A549 (cell line): ENCODE data around the gene MYO9A. TPM values are rescaled to one million over a fixed set of nuclear protein-coding genes. Genes with fewer than 3 reads are reported as not detected.

Experiments
- ATAC-seq, 2 experiments: fragments of 200-7000 bp in 1 of 2; fragments of >200 bp in 1 of 2; cut with Nextera tagmentation in 1 of 2; cut with Tn5 transposase in 1 of 2; 3 replicates each; pipeline versions ENCODE4 v1.8.0 to v1.9.1; 2018 to 2020; ENCODE audit warnings: mild to moderate bottlenecking in 1 of 2, moderate library complexity in 1 of 2
- CTCF ChIA-PET: fragments of 300-600 bp; sonication (Branson Sonifier 250); formaldehyde crosslinking; extraction: SDS; loops from one replicate; lab custom pipeline; 2021; ENCODE audit warnings: antibody characterized with exemption, inconsistent platforms; lab: Yijun Ruan, JAX
- POLR2A ChIA-PET: fragments of 350-600 bp; formaldehyde crosslinking; extraction: SDS; loops from one replicate; lab custom pipeline; 2021; ENCODE audit warnings: antibody characterized with exemption, inconsistent platforms; lab: Yijun Ruan, JAX
- DNase-seq, 2 experiments: peaks; one replicate each; pipeline versions ENCODE4 v3.0.0 to v3.0.0-alpha.2; 2011 to 2016; ENCODE audit warnings: low read depth in 1 of 2, low spot score in 1 of 2
- FAIRE-seq: peaks from 2 replicates; lab custom pipeline; 2011; peaks lifted over from hg19 to GRCh38; lab: Jason Lieb, UNC
- H3K27ac ChIP-seq, 2 experiments: fragments of >200 bp; sonication (Bioruptor Twin); formaldehyde crosslinking; 3 replicates each; pipeline ENCODE4 v1.5.1; 2016 to 2017
- H3K4me1 ChIP-seq: fragments of >200 bp; sonication (Bioruptor Twin); formaldehyde crosslinking; 3 replicates; pipeline ENCODE4 v1.6.1; 2016
- H3K4me2 ChIP-seq: fragments of >200 bp; sonication (Bioruptor Twin); formaldehyde crosslinking; 3 replicates; pipeline ENCODE4 v1.6.1; 2016
- H3K4me3 ChIP-seq: fragments of >200 bp; sonication (Bioruptor Twin); formaldehyde crosslinking; 3 replicates; pipeline ENCODE4 v1.5.1; 2016
- H3K9me3 ChIP-seq: fragments of >200 bp; sonication (Bioruptor Twin); formaldehyde crosslinking; 3 replicates; pipeline ENCODE4 v1.6.1; 2016
- CBX8 ChIP-seq: fragments of 200-600 bp; sonication (generic); IDR thresholded peaks from 2 replicates; pipeline ENCODE4 v1.6.1; 2016
- FOSB ChIP-seq: fragments of 250-450 bp; sonication (Bioruptor Pico); IDR thresholded peaks from 2 replicates; pipeline ENCODE4 v1.5.0; 2020; ENCODE audit warnings: mild to moderate bottlenecking, moderate library complexity
- GATA3 ChIP-seq: IDR thresholded peaks from 2 replicates; pipeline ENCODE4 v1.6.1; 2012; ENCODE audit warnings: borderline replicate concordance
- HDAC2 ChIP-seq: fragments of 200-600 bp; sonication (generic); IDR thresholded peaks from 2 replicates; pipeline ENCODE4 v1.6.1; 2016
- JUNB ChIP-seq: fragments of >200 bp; sonication (Bioruptor Twin); formaldehyde crosslinking; IDR thresholded peaks from 2 replicates; pipeline ENCODE4 v1.6.1; 2016
- KDM5A ChIP-seq: fragments of 200-600 bp; sonication (generic); IDR thresholded peaks from 2 replicates; pipeline ENCODE4 v1.6.1; 2016; ENCODE audit warnings: antibody characterized with exemption, mild to moderate bottlenecking
- MAZ ChIP-seq: fragments of 150-350 bp; IDR thresholded peaks from 2 replicates; pipeline ENCODE4 v1.6.1; 2014; ENCODE audit warnings: antibody characterized with exemption, low read depth, low read length, borderline replicate concordance
- MYC ChIP-seq: IDR thresholded peaks from 2 replicates; pipeline ENCODE4 v1.6.1; 2012; ENCODE audit warnings: mild to moderate bottlenecking, inconsistent platforms, low read length, improper control_type of control experiment, borderline replicate concordance
- PHF8 ChIP-seq: fragments of 200-600 bp; sonication (generic); IDR thresholded peaks from 2 replicates; pipeline ENCODE4 v1.6.1; 2016; ENCODE audit warnings: low read depth, mild to moderate bottlenecking, antibody characterized with exemption, moderate library complexity, borderline replicate concordance
- POLR2AphosphoS2 ChIP-seq: conservative IDR thresholded peaks from 2 replicates; pipeline ENCODE4 v1.6.1; 2012; ENCODE audit warnings: low read length, improper control_type of control experiment, inconsistent platforms
- RAD21 ChIP-seq, 2 experiments: fragments of >200 bp in 1 of 2; sonication (Bioruptor Twin) in 1 of 2; formaldehyde crosslinking in 1 of 2; IDR thresholded peaks in 1 of 2; conservative IDR thresholded peaks in 1 of 2; 2 replicates in 1 of 2; 3 replicates in 1 of 2; pipeline ENCODE4 v1.6.1; 2012 to 2018; ENCODE audit warnings: inconsistent platforms in 1 of 2
- RCOR1 ChIP-seq: fragments of 150-350 bp; IDR thresholded peaks from 2 replicates; pipeline ENCODE4 v1.6.1; 2014; ENCODE audit warnings: antibody characterized with exemption, low read length, low read depth
- RFX5 ChIP-seq: fragments of 450-650 bp; IDR thresholded peaks from 2 replicates; pipeline ENCODE4 v1.7.1; 2014; ENCODE audit warnings: antibody characterized with exemption, mild to moderate bottlenecking, moderate library complexity
- RNF2 ChIP-seq: fragments of 200-600 bp; sonication (generic); IDR thresholded peaks from 2 replicates; pipeline ENCODE4 v1.6.1; 2016; ENCODE audit warnings: low read depth, mild to moderate bottlenecking, antibody characterized with exemption, moderate library complexity, borderline replicate concordance
- TFCP2L1 ChIP-seq: fragments of 250-450 bp; sonication (Bioruptor Pico); IDR thresholded peaks from 2 replicates; pipeline ENCODE4 v1.5.0; 2021; ENCODE audit warnings: mild to moderate bottlenecking
- ZNF302 ChIP-seq: fragments of 250-450 bp; sonication (Bioruptor Pico); IDR thresholded peaks from 2 replicates; pipeline ENCODE4 v1.9.0; 2021; ENCODE audit warnings: inconsistent platforms, mild to moderate bottlenecking, moderate library complexity
- ZSCAN20 ChIP-seq: fragments of 250-450 bp; sonication (Bioruptor Pico); IDR thresholded peaks from 2 replicates; pipeline ENCODE4 v1.8.0; 2022; ENCODE audit warnings: mild to moderate bottlenecking, moderate library complexity
- WGBS: methylation state at CpG from one replicate; pipeline ENCODE4 v1.1.6; 2017; ENCODE audit errors: missing lambda C conversion rate; 5-methylcytosine and 5-hydroxymethylcytosine counted together
- polyA plus RNA-seq, 4 experiments: library from polyadenylated mRNA; depleted of rRNA in 3 of 4; stranded (reverse); fragments of >200 nt; fragmentation: RNase III in 1 of 4; extraction: RNeasy Plus Mini Kit Qiagen cat#74134 plus additional on column Dnase treatment in 1 of 4; gene quantifications; 2 replicates in 3 of 4; 3 replicates in 1 of 4; pipeline ENCODE4 v1.2.3, GENCODE V29; 2011 to 2017
- TF ChIP-seq, protein P1 (sequence below): fragments of 250-450 bp; sonication (Bioruptor Pico); IDR thresholded peaks from 2 replicates; pipeline ENCODE4 v1.5.0; 2021; ENCODE audit warnings: mild to moderate bottlenecking, moderate library complexity, borderline replicate concordance
- TF ChIP-seq, protein P2 (sequence below): IDR thresholded peaks from 2 replicates; pipeline ENCODE4 v1.6.1; 2012
- TF ChIP-seq, protein P3 (sequence below): IDR thresholded peaks from 2 replicates; pipeline ENCODE4 v1.6.1; 2012
- TF ChIP-seq, protein P4 (sequence below): fragments of >200 bp; sonication (Bioruptor Twin); formaldehyde crosslinking; IDR thresholded peaks from 2 replicates; pipeline ENCODE4 v1.6.1; 2016
- TF ChIP-seq, protein P5 (sequence below): fragments of 450-650 bp; IDR thresholded peaks from 2 replicates; pipeline ENCODE4 v1.6.1; 2014; ENCODE audit warnings: antibody characterized with exemption
- TF ChIP-seq, protein P6 (sequence below): fragments of 200-600 bp; sonication (generic); IDR thresholded peaks from 2 replicates; pipeline ENCODE4 v1.6.1; 2016; ENCODE audit warnings: antibody characterized with exemption, mild to moderate bottlenecking, moderate library complexity
- TF ChIP-seq, protein P7 (sequence below): fragments of >200 bp; sonication (Bioruptor Twin); formaldehyde crosslinking; IDR thresholded peaks from 3 replicates; pipeline ENCODE4 v1.5.1; 2016

MYO9A gene
- polyA plus RNA-seq, 2 of the 4 experiments (the other 2 are of a cell fraction), result 5.9 to 21.9 TPM

DNA sequence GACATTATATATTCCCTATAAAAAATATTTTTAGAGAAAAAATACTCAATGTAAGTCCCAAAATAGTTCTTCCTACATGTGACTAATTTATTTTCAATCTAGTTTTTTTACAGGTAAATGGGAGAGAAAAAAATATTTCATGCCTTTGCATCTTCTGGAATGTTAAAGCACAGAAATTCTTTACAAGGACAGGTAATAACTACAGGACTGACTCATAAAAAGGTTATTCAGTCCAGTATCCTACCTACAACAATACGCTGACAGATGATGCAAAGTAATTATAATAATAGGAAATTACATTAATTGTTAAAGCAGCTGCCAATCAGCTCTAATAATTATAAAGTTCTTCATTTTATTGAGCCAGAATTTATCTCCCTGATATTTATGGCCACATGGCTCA, 147.5 kb downstream of the MYO9A start (continued):
- TF ChIP-seq, protein P1, sequence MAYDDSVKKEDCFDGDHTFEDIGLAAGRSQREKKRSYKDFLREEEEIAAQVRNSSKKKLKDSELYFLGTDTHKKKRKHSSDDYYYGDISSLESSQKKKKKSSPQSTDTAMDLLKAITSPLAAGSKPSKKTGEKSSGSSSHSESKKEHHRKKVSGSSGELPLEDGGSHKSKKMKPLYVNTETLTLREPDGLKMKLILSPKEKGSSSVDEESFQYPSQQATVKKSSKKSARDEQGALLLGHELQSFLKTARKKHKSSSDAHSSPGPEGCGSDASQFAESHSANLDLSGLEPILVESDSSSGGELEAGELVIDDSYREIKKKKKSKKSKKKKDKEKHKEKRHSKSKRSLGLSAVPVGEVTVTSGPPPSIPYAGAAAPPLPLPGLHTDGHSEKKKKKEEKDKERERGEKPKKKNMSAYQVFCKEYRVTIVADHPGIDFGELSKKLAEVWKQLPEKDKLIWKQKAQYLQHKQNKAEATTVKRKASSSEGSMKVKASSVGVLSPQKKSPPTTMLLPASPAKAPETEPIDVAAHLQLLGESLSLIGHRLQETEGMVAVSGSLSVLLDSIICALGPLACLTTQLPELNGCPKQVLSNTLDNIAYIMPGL (CRISPR knock-in tag), result no peak
- TF ChIP-seq, protein P2, sequence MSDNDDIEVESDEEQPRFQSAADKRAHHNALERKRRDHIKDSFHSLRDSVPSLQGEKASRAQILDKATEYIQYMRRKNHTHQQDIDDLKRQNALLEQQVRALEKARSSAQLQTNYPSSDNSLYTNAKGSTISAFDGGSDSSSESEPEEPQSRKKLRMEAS, result no peak
- TF ChIP-seq, protein P3, sequence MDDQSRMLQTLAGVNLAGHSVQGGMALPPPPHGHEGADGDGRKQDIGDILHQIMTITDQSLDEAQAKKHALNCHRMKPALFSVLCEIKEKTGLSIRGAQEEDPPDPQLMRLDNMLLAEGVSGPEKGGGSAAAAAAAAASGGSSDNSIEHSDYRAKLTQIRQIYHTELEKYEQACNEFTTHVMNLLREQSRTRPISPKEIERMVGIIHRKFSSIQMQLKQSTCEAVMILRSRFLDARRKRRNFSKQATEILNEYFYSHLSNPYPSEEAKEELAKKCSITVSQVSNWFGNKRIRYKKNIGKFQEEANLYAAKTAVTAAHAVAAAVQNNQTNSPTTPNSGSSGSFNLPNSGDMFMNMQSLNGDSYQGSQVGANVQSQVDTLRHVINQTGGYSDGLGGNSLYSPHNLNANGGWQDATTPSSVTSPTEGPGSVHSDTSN, result no peak
- TF ChIP-seq RNF2, result no peak
- no peak for TF ChIP-seq RCOR1
- no peak for TF ChIP-seq RFX5
- TF ChIP-seq, all 56 proteins: peak for 0

DNA sequence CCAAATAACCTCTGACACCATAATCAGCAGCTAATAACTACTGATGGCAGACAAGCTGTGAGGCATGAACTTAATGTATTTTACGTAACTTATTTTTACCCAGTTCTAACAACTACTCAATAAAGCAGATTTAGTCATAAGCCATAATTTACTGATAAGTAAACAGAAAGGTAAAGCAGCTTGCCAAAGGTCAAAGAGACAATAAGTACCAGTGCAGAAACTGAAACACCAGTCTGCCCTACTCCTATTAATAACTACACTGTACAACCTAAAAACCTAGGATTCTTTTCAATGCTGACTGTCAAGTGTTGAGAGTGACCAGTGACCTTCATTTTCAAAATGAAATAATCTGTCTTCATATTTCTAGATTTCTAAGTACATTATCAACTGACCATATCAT, 155.4 kb downstream of the MYO9A start:
- ATAC-seq (no peak), FAIRE-seq (no peak), DNase-seq (no peak)
- peaks cover 7% of the 10 kb centered on the region; the same call in 1 of the 3 replicates for H3K4me1 ChIP-seq
- H3K4me3 ChIP-seq, result no peak overlapping the region
- WGBS, result 91% methylated on average over 1 of the region's 1 CpG
- no peak overlapping the region for H3K27ac ChIP-seq
- TF ChIP-seq ZSCAN20 (CRISPR knock-in tag), result no peak
- no peak for TF ChIP-seq POLR2AphosphoS2
- no peak for TF ChIP-seq JUNB
- TF ChIP-seq, protein P4, sequence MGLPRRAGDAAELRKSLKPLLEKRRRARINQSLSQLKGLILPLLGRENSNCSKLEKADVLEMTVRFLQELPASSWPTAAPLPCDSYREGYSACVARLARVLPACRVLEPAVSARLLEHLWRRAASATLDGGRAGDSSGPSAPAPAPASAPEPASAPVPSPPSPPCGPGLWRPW, result no peak
- TF ChIP-seq MYC, result no peak
- no peak for TF ChIP-seq FOSB
- no peak for TF ChIP-seq MAZ
- TF ChIP-seq ZNF302 (CRISPR knock-in tag), result no peak
- H3K4me2 ChIP-seq, result peak overlapping the region; percentile 14; the same call in 1 of the 3 replicates
- no peaks in the 10 kb centered on the region for H3K9me3 ChIP-seq
- ChIA-PET POLR2A (no interaction called here), CTCF (interaction anchor here (0.9 to 1.0 kb wide), 2 partner anchors 26 to 162 kb away, joined by 3 read pairs; no protein-coding TSS in a partner anchor)

DNA sequence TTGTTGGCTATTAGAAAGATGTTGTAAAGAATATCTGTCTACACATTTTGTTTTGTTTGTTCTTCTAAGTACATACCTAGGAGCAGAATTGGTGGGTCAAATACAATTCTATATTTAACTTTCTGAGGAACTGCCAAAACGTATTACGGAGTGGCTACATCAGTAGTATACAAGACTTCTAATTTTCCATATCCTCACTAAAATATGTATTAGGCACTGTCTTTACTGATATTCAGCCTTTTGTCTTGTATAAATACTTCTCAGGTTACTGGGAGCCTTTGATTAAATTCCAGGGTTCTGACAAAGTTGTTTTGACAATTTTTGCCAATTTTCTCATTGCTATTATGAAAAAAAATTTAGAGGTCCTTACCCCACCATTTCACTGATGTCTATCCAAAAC, 160.9 kb downstream of the MYO9A start:
- no peak overlapping the region for H3K27ac ChIP-seq
- POLR2A ChIA-PET, result no interaction called here
- DNase-seq (no peak), FAIRE-seq (no peak), ATAC-seq (no peak)
- no peak overlapping the region for H3K4me3 ChIP-seq
- H3K4me2 ChIP-seq, result no peak overlapping the region
- H3K4me1 ChIP-seq, result no peaks in the 10 kb centered on the region
- CTCF ChIA-PET, result no interaction called here
- 86% methylated on average over 2 of the region's 2 CpGs for WGBS
- no peaks in the 10 kb centered on the region for H3K9me3 ChIP-seq
- TF ChIP-seq HDAC2 (no peak), CBX8 (no peak), MAZ (no peak), RNF2 (no peak), TFCP2L1 (no peak), KDM5A (no peak), GATA3 (no peak), RAD21 (conservative IDR thresholded peaks at IDR 0.05 in 1 of 2, IDR thresholded peaks at IDR 0.05 in 1 of 2) (no peak), PHF8 (no peak)
- TF ChIP-seq, protein P5, sequence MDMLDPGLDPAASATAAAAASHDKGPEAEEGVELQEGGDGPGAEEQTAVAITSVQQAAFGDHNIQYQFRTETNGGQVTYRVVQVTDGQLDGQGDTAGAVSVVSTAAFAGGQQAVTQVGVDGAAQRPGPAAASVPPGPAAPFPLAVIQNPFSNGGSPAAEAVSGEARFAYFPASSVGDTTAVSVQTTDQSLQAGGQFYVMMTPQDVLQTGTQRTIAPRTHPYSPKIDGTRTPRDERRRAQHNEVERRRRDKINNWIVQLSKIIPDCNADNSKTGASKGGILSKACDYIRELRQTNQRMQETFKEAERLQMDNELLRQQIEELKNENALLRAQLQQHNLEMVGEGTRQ, result no peak
- TF ChIP-seq, protein P2, result no peak
- TF ChIP-seq, protein P6, sequence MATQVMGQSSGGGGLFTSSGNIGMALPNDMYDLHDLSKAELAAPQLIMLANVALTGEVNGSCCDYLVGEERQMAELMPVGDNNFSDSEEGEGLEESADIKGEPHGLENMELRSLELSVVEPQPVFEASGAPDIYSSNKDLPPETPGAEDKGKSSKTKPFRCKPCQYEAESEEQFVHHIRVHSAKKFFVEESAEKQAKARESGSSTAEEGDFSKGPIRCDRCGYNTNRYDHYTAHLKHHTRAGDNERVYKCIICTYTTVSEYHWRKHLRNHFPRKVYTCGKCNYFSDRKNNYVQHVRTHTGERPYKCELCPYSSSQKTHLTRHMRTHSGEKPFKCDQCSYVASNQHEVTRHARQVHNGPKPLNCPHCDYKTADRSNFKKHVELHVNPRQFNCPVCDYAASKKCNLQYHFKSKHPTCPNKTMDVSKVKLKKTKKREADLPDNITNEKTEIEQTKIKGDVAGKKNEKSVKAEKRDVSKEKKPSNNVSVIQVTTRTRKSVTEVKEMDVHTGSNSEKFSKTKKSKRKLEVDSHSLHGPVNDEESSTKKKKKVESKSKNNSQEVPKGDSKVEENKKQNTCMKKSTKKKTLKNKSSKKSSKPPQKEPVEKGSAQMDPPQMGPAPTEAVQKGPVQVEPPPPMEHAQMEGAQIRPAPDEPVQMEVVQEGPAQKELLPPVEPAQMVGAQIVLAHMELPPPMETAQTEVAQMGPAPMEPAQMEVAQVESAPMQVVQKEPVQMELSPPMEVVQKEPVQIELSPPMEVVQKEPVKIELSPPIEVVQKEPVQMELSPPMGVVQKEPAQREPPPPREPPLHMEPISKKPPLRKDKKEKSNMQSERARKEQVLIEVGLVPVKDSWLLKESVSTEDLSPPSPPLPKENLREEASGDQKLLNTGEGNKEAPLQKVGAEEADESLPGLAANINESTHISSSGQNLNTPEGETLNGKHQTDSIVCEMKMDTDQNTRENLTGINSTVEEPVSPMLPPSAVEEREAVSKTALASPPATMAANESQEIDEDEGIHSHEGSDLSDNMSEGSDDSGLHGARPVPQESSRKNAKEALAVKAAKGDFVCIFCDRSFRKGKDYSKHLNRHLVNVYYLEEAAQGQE, result no peak
- TF ChIP-seq, protein P7, sequence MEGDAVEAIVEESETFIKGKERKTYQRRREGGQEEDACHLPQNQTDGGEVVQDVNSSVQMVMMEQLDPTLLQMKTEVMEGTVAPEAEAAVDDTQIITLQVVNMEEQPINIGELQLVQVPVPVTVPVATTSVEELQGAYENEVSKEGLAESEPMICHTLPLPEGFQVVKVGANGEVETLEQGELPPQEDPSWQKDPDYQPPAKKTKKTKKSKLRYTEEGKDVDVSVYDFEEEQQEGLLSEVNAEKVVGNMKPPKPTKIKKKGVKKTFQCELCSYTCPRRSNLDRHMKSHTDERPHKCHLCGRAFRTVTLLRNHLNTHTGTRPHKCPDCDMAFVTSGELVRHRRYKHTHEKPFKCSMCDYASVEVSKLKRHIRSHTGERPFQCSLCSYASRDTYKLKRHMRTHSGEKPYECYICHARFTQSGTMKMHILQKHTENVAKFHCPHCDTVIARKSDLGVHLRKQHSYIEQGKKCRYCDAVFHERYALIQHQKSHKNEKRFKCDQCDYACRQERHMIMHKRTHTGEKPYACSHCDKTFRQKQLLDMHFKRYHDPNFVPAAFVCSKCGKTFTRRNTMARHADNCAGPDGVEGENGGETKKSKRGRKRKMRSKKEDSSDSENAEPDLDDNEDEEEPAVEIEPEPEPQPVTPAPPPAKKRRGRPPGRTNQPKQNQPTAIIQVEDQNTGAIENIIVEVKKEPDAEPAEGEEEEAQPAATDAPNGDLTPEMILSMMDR, result no peak
